ENCODE data around the gene ASTL. TPM values are rescaled to one million over a fixed set of nuclear protein-coding genes. Genes with fewer than 3 reads are reported as not detected.

The ASTL gene
- total RNA-seq, 1 experiment from 2014 or later, result not detected

DNA sequence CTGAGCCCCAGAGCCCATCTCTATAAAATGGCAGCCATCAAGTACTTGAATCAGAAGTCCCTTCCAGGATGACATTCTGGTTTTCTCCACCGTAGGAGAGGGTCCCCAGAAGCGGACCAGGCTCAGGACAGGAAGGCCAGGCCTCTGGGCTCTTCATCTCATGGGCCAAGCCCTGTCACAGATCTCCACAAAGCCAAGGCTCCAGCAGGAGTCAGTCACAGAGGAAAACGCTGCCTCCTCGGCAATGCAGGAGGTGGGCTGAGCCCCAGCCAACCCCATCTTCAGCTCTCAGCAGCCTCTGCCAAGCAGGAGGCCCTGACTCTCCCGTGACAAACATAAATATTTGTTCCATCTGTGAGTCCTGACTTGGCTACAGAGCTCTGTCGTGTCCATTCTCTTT is 64.1 kb downstream of the ASTL start:
- ChIA-PET POLR2A (ENCODE audit: unreplicated experiment) (no interaction called here), CTCF (no interaction called here)
- Histone ChIP-seq H3K9me3 (ENCODE audit: low read length) (no peaks in the 10 kb centered on the region), H3K27me3 (ENCODE audit: low read length) (peaks cover 2% of the 10 kb centered on the region; the same call in 1 of the 2 replicates), H3K79me2 (ENCODE audit: low read length) (no peaks in the 10 kb centered on the region), H3K36me3 (ENCODE audit: low read depth, low read length) (no peaks in the 10 kb centered on the region), H4K20me1 (ENCODE audit: low read length) (no peaks in the 10 kb centered on the region), H3K4me2 (ENCODE audit: low read length) (no peak overlapping the region), H3K27ac (ENCODE audit: low read length) (no peak overlapping the region), H3K9ac (ENCODE audit: low read length) (no peak overlapping the region), H2AFZ (ENCODE audit: low read length) (no peak overlapping the region), H3K4me1 (ENCODE audit: insufficient read depth, low read length) (no peaks in the 10 kb centered on the region), H3F3A (ENCODE audit: low read length, unreplicated experiment) (no peaks in the 10 kb centered on the region), H3K9me2 (replicated peaks; ENCODE audit: low read length) (no peaks in the 10 kb centered on the region), H3K4me3 (ENCODE audit: low read length) (no peak overlapping the region)
- DNase-seq (no peak), ATAC-seq (no peak)
- intact Hi-C loops (cut with micrococcal nuclease), result no loop called here
- BruUV-seq (replicated peaks), result no TSS peak
- TF ChIP-seq EZH2phosphoT487 (IDR thresholded peaks at IDR 0.05; ENCODE audit: borderline replicate concordance, low read length) (no peak), EZH2 (IDR thresholded peaks at IDR 0.05; ENCODE audit: low read length, unreplicated experiment) (no peak)
- TF ChIP-seq, protein P1, sequence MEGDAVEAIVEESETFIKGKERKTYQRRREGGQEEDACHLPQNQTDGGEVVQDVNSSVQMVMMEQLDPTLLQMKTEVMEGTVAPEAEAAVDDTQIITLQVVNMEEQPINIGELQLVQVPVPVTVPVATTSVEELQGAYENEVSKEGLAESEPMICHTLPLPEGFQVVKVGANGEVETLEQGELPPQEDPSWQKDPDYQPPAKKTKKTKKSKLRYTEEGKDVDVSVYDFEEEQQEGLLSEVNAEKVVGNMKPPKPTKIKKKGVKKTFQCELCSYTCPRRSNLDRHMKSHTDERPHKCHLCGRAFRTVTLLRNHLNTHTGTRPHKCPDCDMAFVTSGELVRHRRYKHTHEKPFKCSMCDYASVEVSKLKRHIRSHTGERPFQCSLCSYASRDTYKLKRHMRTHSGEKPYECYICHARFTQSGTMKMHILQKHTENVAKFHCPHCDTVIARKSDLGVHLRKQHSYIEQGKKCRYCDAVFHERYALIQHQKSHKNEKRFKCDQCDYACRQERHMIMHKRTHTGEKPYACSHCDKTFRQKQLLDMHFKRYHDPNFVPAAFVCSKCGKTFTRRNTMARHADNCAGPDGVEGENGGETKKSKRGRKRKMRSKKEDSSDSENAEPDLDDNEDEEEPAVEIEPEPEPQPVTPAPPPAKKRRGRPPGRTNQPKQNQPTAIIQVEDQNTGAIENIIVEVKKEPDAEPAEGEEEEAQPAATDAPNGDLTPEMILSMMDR (conservative IDR thresholded peaks at IDR 0.05; ENCODE audit: low read depth, low read length), result no peak

DNA sequence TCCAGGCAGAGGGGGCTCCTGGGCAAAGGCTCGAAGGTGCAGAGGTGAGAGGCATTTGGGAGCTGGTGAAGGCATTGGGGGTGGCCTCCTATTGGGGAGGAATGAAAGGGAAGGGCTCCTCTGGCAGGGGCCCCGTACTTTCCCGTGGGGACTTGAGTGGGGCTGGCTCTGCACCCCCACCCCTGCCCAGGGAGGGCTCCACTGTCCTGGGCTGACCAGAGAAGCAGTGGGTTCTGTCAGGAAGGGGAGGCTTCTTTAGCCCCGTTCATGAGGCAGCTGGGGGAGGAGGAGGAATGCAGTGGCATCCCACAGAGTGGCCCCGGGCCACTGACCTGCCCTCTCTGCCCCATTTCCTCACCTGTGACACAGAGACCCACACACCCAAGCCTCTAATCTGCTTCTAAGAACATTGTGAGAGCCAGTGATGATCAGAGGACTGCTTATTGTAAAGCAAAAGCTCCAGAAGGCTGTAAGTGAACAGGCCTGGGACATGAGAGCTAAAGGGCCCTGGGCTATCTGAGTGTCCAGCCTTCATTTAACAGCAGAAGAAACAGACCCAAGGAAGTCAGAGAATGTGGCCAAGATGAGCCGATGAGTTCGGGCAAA is 65.0 kb downstream of the ASTL start:
- H4K20me1 ChIP-seq (ENCODE audit: low read length), result no peaks in the 10 kb centered on the region
- no peak overlapping the region for H3K4me2 ChIP-seq (ENCODE audit: low read length)
- H2AFZ ChIP-seq (ENCODE audit: low read length), result no peak overlapping the region
- BruUV-seq (replicated peaks), result no TSS peak
- no peaks in the 10 kb centered on the region for H3K4me1 ChIP-seq (ENCODE audit: insufficient read depth, low read length)
- CTCF ChIA-PET, result no interaction called here
- intact Hi-C loops (cut with micrococcal nuclease), result no loop called here
- POLR2A ChIA-PET (ENCODE audit: unreplicated experiment), result interaction anchor here (0.6 kb wide), 1 partner anchor 39 kb away, joined by 5 read pairs; no protein-coding TSS in a partner anchor
- H3K79me2 ChIP-seq (ENCODE audit: low read length), result no peaks in the 10 kb centered on the region
- no peaks in the 10 kb centered on the region for H3K27me3 ChIP-seq (ENCODE audit: low read length)
- TF ChIP-seq EZH2 (IDR thresholded peaks at IDR 0.05; ENCODE audit: low read length, unreplicated experiment), result no peak
- TF ChIP-seq EZH2phosphoT487 (IDR thresholded peaks at IDR 0.05; ENCODE audit: borderline replicate concordance, low read length), result no peak
- TF ChIP-seq, protein P1 (conservative IDR thresholded peaks at IDR 0.05; ENCODE audit: low read depth, low read length), result no peak
- H3K9ac ChIP-seq (ENCODE audit: low read length), result no peak overlapping the region
- H3F3A ChIP-seq (ENCODE audit: low read length, unreplicated experiment), result no peaks in the 10 kb centered on the region
- no peaks in the 10 kb centered on the region for H3K9me2 ChIP-seq (replicated peaks; ENCODE audit: low read length)
- DNase-seq (no peak), ATAC-seq (no peak)
- no peaks in the 10 kb centered on the region for H3K36me3 ChIP-seq (ENCODE audit: low read depth, low read length)
- no peak overlapping the region for H3K4me3 ChIP-seq (ENCODE audit: low read length)
- H3K27ac ChIP-seq (ENCODE audit: low read length), result no peak overlapping the region
- H3K9me3 ChIP-seq (ENCODE audit: low read length), result no peaks in the 10 kb centered on the region

Other genes with a start within 250 kb of the ASTL start
- gene ANKRD36C, start 146.7 kb downstream of the ASTL start, total RNA-seq (2014; rRNA removed), result 8.5 and 17.6 TPM in 2 replicates
- not detected in 2 replicates for gene GPAT2, start 103.6 kb downstream of the ASTL start, total RNA-seq (2014; rRNA removed)
- 0.12 TPM in 1 of 2 replicates, not detected in the other for gene ADRA2B, start 21.9 kb downstream of the ASTL start, total RNA-seq (2014; rRNA removed)
- gene DUSP2, start 6.9 kb upstream of the ASTL start, total RNA-seq (2014; rRNA removed), result 6.9 and 16.7 TPM in 2 replicates
- gene STARD7, start 70.3 kb upstream of the ASTL start, total RNA-seq (2014; rRNA removed), result 164 and 169 TPM in 2 replicates
- 31.9 and 33.9 TPM in 2 replicates for gene TMEM127, start 127.5 kb upstream of the ASTL start, total RNA-seq (2014; rRNA removed)
- 124 and 130 TPM in 2 replicates for gene CIAO1, start 127.7 kb upstream of the ASTL start, total RNA-seq (2014; rRNA removed)
- 77.8 and 124 TPM in 2 replicates for gene SNRNP200, start 167.0 kb upstream of the ASTL start, total RNA-seq (2014; rRNA removed)
- not detected in 2 replicates for gene ITPRIPL1, start 186.8 kb upstream of the ASTL start, total RNA-seq (2014; rRNA removed)
- 85.5 and 89.6 TPM in 2 replicates for gene NCAPH, start 197.3 kb upstream of the ASTL start, total RNA-seq (2014; rRNA removed)

All from PC-3 (cell line).